Measurements from ENCODE around the gene DOK1. TPM values are rescaled to one million over a fixed set of nuclear protein-coding genes. Genes with fewer than 3 reads are reported as not detected.

Gene DOK1
- total and polyA plus RNA-seq, 8 donors = 5.7 to 14.0 (median 7.5) TPM

- DNase-seq (no peak), FAIRE-seq (no peak), ATAC-seq (no peak)
- intact Hi-C loops (cut with DNase I) = no loop called here
- 65 to 78% methylated on average over 7 of the region's 7 CpGs for WGBS, 2 donors
- H3K4me3 ChIP-seq = no peak overlapping the region
- H3K36me3 ChIP-seq = no peaks in the 10 kb centered on the region
- no peaks in the 10 kb centered on the region for H3K9me3 ChIP-seq
- no peak overlapping the region for H3K27ac ChIP-seq
- TF ChIP-seq, protein P1, sequence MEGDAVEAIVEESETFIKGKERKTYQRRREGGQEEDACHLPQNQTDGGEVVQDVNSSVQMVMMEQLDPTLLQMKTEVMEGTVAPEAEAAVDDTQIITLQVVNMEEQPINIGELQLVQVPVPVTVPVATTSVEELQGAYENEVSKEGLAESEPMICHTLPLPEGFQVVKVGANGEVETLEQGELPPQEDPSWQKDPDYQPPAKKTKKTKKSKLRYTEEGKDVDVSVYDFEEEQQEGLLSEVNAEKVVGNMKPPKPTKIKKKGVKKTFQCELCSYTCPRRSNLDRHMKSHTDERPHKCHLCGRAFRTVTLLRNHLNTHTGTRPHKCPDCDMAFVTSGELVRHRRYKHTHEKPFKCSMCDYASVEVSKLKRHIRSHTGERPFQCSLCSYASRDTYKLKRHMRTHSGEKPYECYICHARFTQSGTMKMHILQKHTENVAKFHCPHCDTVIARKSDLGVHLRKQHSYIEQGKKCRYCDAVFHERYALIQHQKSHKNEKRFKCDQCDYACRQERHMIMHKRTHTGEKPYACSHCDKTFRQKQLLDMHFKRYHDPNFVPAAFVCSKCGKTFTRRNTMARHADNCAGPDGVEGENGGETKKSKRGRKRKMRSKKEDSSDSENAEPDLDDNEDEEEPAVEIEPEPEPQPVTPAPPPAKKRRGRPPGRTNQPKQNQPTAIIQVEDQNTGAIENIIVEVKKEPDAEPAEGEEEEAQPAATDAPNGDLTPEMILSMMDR (IDR thresholded peaks at IDR 0.05) = no peak
- no peaks in the 10 kb centered on the region for H3K4me1 ChIP-seq
- no peaks in the 10 kb centered on the region for H3K27me3 ChIP-seq
Measured at GRCh38 chr2:74562126-74562775, 7.7 kb downstream of the DOK1 start.

DNA sequence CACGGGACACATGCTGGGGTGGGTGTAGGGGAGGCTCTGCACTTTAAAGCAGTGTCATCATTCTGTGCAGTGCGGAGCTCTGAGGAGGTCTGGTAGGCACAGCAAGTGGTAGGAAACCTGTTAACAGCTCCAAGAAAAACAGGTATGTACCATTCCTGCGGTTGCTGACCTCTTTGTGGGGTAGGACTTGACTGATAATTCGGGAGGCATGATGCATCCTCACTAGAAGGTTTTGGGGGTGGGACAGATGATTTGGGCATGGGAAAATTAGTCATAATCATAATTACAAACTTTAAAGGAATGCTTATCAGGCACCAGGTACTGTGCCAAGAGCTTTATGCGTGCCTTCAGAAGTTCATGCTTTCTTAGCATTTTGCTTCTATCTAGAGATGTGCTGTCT is 9.7 kb downstream of the DOK1 start:
- WGBS, 2 donors = 62 to 63% methylated on average over 5 of the region's 5 CpGs
- FAIRE-seq = no peak
- no peaks in the 10 kb centered on the region for H3K9me3 ChIP-seq
- TF ChIP-seq, protein P1 (IDR thresholded peaks at IDR 0.05) = no peak
- no peaks in the 10 kb centered on the region for H3K4me1 ChIP-seq
- ATAC-seq = no peak
- H3K4me3 ChIP-seq = no peak overlapping the region
- no peaks in the 10 kb centered on the region for H3K36me3 ChIP-seq
- H3K27ac ChIP-seq = no peak overlapping the region
- DNase-seq = no peak
- intact Hi-C loops (cut with DNase I) = no loop called here
- no peaks in the 10 kb centered on the region for H3K27me3 ChIP-seq

- no peaks in the 10 kb centered on the region for H3K4me1 ChIP-seq
- no peaks in the 10 kb centered on the region for H3K9me3 ChIP-seq
- no peak overlapping the region for H3K4me3 ChIP-seq
- DNase-seq = no peak
- no peak overlapping the region for H3K27ac ChIP-seq
- 61 to 78% methylated on average over 7 of the region's 7 CpGs for WGBS, 2 donors
- intact Hi-C loops (cut with DNase I) = no loop called here
- ATAC-seq = no peak
- H3K27me3 ChIP-seq = no peaks in the 10 kb centered on the region
- no peaks in the 10 kb centered on the region for H3K36me3 ChIP-seq
- FAIRE-seq = no peak
- TF ChIP-seq, protein P1 (IDR thresholded peaks at IDR 0.05) = no peak
Measured at GRCh38 chr2:74566076-74566753, 11.7 kb downstream of the DOK1 start.

DNA sequence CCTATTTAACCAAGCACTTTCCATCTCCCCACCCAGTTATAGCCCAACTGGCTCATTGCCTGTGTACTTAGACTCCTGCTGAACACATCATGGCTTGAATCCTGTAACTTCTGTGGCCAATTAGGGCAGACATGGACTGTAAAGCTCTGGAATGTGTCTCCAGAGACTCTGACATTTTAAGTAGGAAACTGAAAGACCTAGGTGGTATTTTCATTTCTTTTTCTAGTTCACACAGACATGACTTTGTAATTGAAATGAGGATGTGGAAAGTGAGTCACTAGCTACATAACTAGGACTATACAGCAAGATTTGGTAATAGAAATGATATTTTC is 12.2 kb downstream of the DOK1 start:
- Histone ChIP-seq H3K27me3 (no peaks in the 10 kb centered on the region), H3K9me3 (no peaks in the 10 kb centered on the region), H3K4me3 (no peak overlapping the region), H3K4me1 (no peaks in the 10 kb centered on the region), H3K27ac (no peak overlapping the region), H3K36me3 (no peaks in the 10 kb centered on the region)
- intact Hi-C loops (cut with DNase I) = no loop called here
- TF ChIP-seq, protein P1 (IDR thresholded peaks at IDR 0.05) = no peak
- DNase-seq = no peak
- peak in 2 of 4 donors; percentile 26 to 40 for ATAC-seq
- no peak for FAIRE-seq

DNA sequence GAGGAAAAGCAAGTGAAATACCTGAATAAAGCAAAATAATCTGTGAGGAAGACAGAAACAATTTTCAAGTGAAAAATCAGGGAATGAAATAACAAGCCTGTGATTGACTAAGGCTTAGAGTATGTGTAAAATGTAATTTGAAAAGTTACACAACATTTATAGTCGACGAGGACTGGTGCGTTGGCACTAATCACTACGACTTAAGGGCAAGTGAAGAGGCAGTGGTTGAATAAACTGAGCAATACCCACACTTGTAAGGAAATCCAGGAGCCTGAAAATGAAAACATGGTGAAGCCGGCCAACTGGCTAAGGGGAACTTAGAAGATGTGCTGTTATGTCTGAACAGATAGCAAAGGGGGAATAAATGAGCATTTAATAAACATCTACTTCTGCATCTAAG is 13.4 kb downstream of the DOK1 start:
- 73 to 75% methylated on average over 5 of the region's 5 CpGs for WGBS, 2 donors
- no peak for DNase-seq
- ATAC-seq = peak in 1 of 4 donors; percentile 46
- TF ChIP-seq, protein P1 (IDR thresholded peaks at IDR 0.05) = no peak
- H3K36me3 ChIP-seq = no peaks in the 10 kb centered on the region
- H3K4me3 ChIP-seq = no peak overlapping the region
- no peak for FAIRE-seq
- no peak overlapping the region for H3K27ac ChIP-seq
- intact Hi-C loops (cut with DNase I) = no loop called here
- H3K9me3 ChIP-seq = no peaks in the 10 kb centered on the region
- H3K27me3 ChIP-seq = no peaks in the 10 kb centered on the region
- H3K4me1 ChIP-seq = no peaks in the 10 kb centered on the region

Data from pancreas (tissue), 10 donors.